ENCODE measurements around the gene PCGF1. TPM values are rescaled to one million over a fixed set of nuclear protein-coding genes. Genes with fewer than 3 reads are reported as not detected.

Gene PCGF1
- total and polyA plus RNA-seq, 2 of the 4 experiments (the other 2 are of a cell fraction), result 23.4 to 31.4 TPM

GRCh38 chr2:74499267-74499939, 8.1 kb downstream of the PCGF1 start, which contains the start of gene LBX2:
LBX2 (minus strand) TSS chr2:74499603; CDS start chr2:74499537, 66 bp downstream.
- Histone ChIP-seq H4K8ac (ENCODE audit: low read depth in 2 of 2, low read length in 2 of 2) (no peak within 1 kb of the TSS; a peak in 1 of 4 replicates), H3K27ac (ENCODE audit: insufficient read depth, low read length) (no peak within 1 kb of the TSS), H4K20me1 (ENCODE audit: insufficient read depth, low read length) (no peaks in the 10 kb centered on the region), H3K23ac (ENCODE audit: low read depth, low read length) (no peak within 1 kb of the TSS), H3K9me3 (ENCODE audit: control insufficient read depth, insufficient read depth, low read length) (no peaks in the 10 kb centered on the region), H4K5ac (ENCODE audit: low read depth, low read length) (no peak within 1 kb of the TSS), H2AFZ (replicated peaks; ENCODE audit: low read length, poor library complexity) (peak within 1 kb of the TSS; percentile 76), H3K4me1 (ENCODE audit: control insufficient read depth, insufficient read depth, low read length) (peaks cover 14% of the 10 kb centered on the region), H3K4me2 (ENCODE audit: low read depth, low read length) (peak within 1 kb of the TSS; percentile 74), H3K9ac (ENCODE audit: low read depth, low read length) (no peak within 1 kb of the TSS), H2BK5ac (ENCODE audit: low read depth, low read length, poor library complexity, severe bottlenecking) (no peak within 1 kb of the TSS), H3K27me3 (ENCODE audit: control insufficient read depth, insufficient read depth, low read length) (peaks cover 38% of the 10 kb centered on the region), H3K9me1 (ENCODE audit: insufficient read depth, low read length) (no peaks in the 10 kb centered on the region), H3K4me3 (ENCODE audit: insufficient read depth, low read depth, low read length) (peak within 1 kb of the TSS; percentile 12; the same call in 1 of the 2 replicates), H3K79me1 (ENCODE audit: low read depth in 1 of 2, low read length in 2 of 2) (peaks cover 0 to 17% of the 10 kb centered on the region in 2 experiments; a peak in 3 of 4 replicates), H3K36me3 (ENCODE audit: control insufficient read depth, insufficient read depth, low read length) (peaks cover 2% of the 10 kb centered on the region; the same call in 1 of the 2 replicates), H2AK9ac (replicated peaks; ENCODE audit: low read depth, low read length, poor library complexity) (no peak within 1 kb of the TSS), H2AK5ac (ENCODE audit: low read depth, low read length) (no peak within 1 kb of the TSS), H2BK15ac (ENCODE audit: low read depth, low read length) (no peak within 1 kb of the TSS), H3K4ac (ENCODE audit: low read depth, low read length) (no peak within 1 kb of the TSS), H2BK120ac (ENCODE audit: low read depth, low read length) (no peak within 1 kb of the TSS), H2BK20ac (ENCODE audit: low read depth, low read length) (no peak within 1 kb of the TSS), H3K56ac (ENCODE audit: extremely low read depth, insufficient read depth, low read length) (no peak within 1 kb of the TSS), H4K91ac (ENCODE audit: insufficient read depth, low read depth, low read length) (no peak within 1 kb of the TSS), H3K18ac (ENCODE audit: low read depth, low read length) (no peak within 1 kb of the TSS), H3K14ac (replicated peaks; ENCODE audit: low read depth, low read length) (no peak within 1 kb of the TSS)
- dilution Hi-C loops (cut with HindIII; ENCODE audit: low sequenced_read_pairs, unreplicated experiment), result no loop called here
- peak; percentile 10 for ATAC-seq (ENCODE audit: low read depth)
- in situ Hi-C loops (cut with MboI; ENCODE audit: low sequenced_read_pairs), result loop anchor here (25.0 kb wide), 1 partner anchor 363 kb away; no protein-coding TSS in a partner anchor
- no peak for DNase-seq
- intact Hi-C loops (cut with micrococcal nuclease), result no loop called here
- BruUV-seq (replicated peaks), result no TSS peak
- WGBS, 2 experiments (ENCODE audit: extremely low coverage in 2 of 2, insufficient read length in 1 of 2), result 5% methylated on average over 44 of the region's 65 CpGs; no CpG with 5 or more reads in 1 of the 2 experiments
- TF ChIP-seq RCOR1 (IDR thresholded peaks at IDR 0.05; ENCODE audit: insufficient replicate concordance, low read length) (no peak), MAFK (IDR thresholded peaks at IDR 0.05; ENCODE audit: low read depth, low read length) (no peak), CEBPB (IDR thresholded peaks at IDR 0.05; ENCODE audit: low read depth, low read length) (no peak), RFX5 (IDR thresholded peaks at IDR 0.05; ENCODE audit: low read depth, low read length) (no peak), BHLHE40 (IDR thresholded peaks at IDR 0.05; ENCODE audit: low read depth, low read length) (no peak), USF2 (IDR thresholded peaks at IDR 0.05; ENCODE audit: low read depth, low read length) (no peak)
- TF ChIP-seq, protein P1, sequence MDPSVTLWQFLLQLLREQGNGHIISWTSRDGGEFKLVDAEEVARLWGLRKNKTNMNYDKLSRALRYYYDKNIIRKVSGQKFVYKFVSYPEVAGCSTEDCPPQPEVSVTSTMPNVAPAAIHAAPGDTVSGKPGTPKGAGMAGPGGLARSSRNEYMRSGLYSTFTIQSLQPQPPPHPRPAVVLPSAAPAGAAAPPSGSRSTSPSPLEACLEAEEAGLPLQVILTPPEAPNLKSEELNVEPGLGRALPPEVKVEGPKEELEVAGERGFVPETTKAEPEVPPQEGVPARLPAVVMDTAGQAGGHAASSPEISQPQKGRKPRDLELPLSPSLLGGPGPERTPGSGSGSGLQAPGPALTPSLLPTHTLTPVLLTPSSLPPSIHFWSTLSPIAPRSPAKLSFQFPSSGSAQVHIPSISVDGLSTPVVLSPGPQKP (IDR thresholded peaks at IDR 0.05; ENCODE audit: borderline replicate concordance, low read depth, low read length), result no peak
- ChIA-PET CTCF (interaction anchor here (0.6 to 0.7 kb wide), 2 partner anchors 11 to 89 kb away, joined by 3 to 8 read pairs; no protein-coding TSS in a partner anchor), POLR2A (ENCODE audit: unreplicated experiment) (no interaction called here)
